HEK293T (cell line): ENCODE data around the gene FMN2.

Experiments used
- BHLHE40 ChIP-seq: fragments of 450-650 bp; IDR thresholded peaks from 2 replicates; pipeline ENCODE4 v1.6.1; 2016; ENCODE audit warnings: mild to moderate bottlenecking, moderate library complexity, borderline replicate concordance
- FOXM1 ChIP-seq: fragments of 450-650 bp; IDR thresholded peaks from 2 replicates; pipeline ENCODE4 v1.6.1; 2017; ENCODE audit warnings: mild to moderate bottlenecking, borderline replicate concordance
- HDGF ChIP-seq: fragments of 450-650 bp; IDR thresholded peaks from 2 replicates; pipeline ENCODE4 v1.6.1; 2017; ENCODE audit warnings: antibody characterized with exemption, borderline replicate concordance
- SP1 ChIP-seq: fragments of 450-650 bp; IDR thresholded peaks from 2 replicates; pipeline ENCODE4 v1.6.1; 2017
- SUZ12 ChIP-seq: fragments of 450-650 bp; IDR thresholded peaks from 2 replicates; pipeline ENCODE4 v1.6.1; 2016; ENCODE audit warnings: mild to moderate bottlenecking

DNA sequence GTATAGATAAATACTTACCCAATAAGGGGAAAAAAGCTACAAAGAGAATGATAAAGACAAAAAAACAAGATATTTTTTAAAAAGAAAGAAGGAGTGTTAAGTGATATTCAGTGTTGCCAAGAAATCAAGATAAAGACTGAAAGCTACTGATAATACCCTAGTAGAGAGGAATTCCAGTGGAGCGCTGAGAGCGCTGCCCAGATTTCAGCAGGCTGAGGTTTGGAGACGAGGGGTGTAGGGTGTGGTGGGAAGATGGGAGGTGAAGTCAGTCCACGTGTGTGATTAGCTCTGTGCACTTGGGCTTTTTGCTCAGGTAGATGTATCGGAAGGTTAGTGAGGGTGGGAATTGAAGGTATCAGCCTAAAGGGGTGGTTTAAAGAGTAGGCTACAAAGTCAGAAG is 47.8 kb downstream of the FMN2 start:
- TF ChIP-seq SP1 (no peak), HDGF (no peak), BHLHE40 (no peak), FOXM1 (no peak), SUZ12 (no peak)
